ENCODE results near the gene KCTD6.

KCTD6 gene

GRCh38 chr3:58537412-58538301, 45.8 kb downstream of the KCTD6 start:
- Histone ChIP-seq H3K9ac (ENCODE audit: low read depth, low read length) (peak overlapping the region; percentile 81), H3K4me2 (ENCODE audit: low read length) (no peak overlapping the region), H3K4me1 (ENCODE audit: control insufficient read depth, insufficient read depth, low read length) (peaks cover 19% of the 10 kb centered on the region), H3K36me3 (ENCODE audit: insufficient read depth, low read length) (no peaks in the 10 kb centered on the region), H3K4me3 (ENCODE audit: low read length) (no peak overlapping the region), H3K9me3 (replicated peaks; ENCODE audit: low read length) (no peaks in the 10 kb centered on the region), H3K27me3 (ENCODE audit: control insufficient read depth, insufficient read depth, low read length) (no peaks in the 10 kb centered on the region)

GRCh38 chr3:58539626-58540025, 47.7 kb downstream of the KCTD6 start:
- H3K9ac ChIP-seq (ENCODE audit: low read depth, low read length): no peak overlapping the region
- no peak overlapping the region for H3K4me3 ChIP-seq (ENCODE audit: low read length)
- H3K9me3 ChIP-seq (replicated peaks; ENCODE audit: low read length): no peaks in the 10 kb centered on the region
- H3K27me3 ChIP-seq (ENCODE audit: control insufficient read depth, insufficient read depth, low read length): peaks cover 4% of the 10 kb centered on the region
- peaks cover 19% of the 10 kb centered on the region for H3K4me1 ChIP-seq (ENCODE audit: control insufficient read depth, insufficient read depth, low read length)
- no peak overlapping the region for H3K4me2 ChIP-seq (ENCODE audit: low read length)
- no peaks in the 10 kb centered on the region for H3K36me3 ChIP-seq (ENCODE audit: insufficient read depth, low read length)

- Histone ChIP-seq H3K4me3 (ENCODE audit: low read length) (no peak overlapping the region), H3K9ac (ENCODE audit: low read depth, low read length) (no peak overlapping the region), H3K36me3 (ENCODE audit: insufficient read depth, low read length) (no peaks in the 10 kb centered on the region), H3K27me3 (ENCODE audit: control insufficient read depth, insufficient read depth, low read length) (peaks cover 4% of the 10 kb centered on the region), H3K4me2 (ENCODE audit: low read length) (no peak overlapping the region), H3K4me1 (ENCODE audit: control insufficient read depth, insufficient read depth, low read length) (peaks cover 19% of the 10 kb centered on the region), H3K9me3 (replicated peaks; ENCODE audit: low read length) (no peaks in the 10 kb centered on the region)
These were observed 48.4 kb downstream of the KCTD6 start for GRCh38 chr3:58540176-58540858.

- Histone ChIP-seq H3K36me3 (ENCODE audit: insufficient read depth, low read length) (no peaks in the 10 kb centered on the region), H3K4me3 (ENCODE audit: low read length) (no peak overlapping the region), H3K9me3 (replicated peaks; ENCODE audit: low read length) (no peaks in the 10 kb centered on the region), H3K4me2 (ENCODE audit: low read length) (no peak overlapping the region), H3K9ac (ENCODE audit: low read depth, low read length) (no peak overlapping the region), H3K4me1 (ENCODE audit: control insufficient read depth, insufficient read depth, low read length) (no peaks in the 10 kb centered on the region), H3K27me3 (ENCODE audit: control insufficient read depth, insufficient read depth, low read length) (peaks cover 4% of the 10 kb centered on the region)
These were observed 52.6 kb downstream of the KCTD6 start for GRCh38 chr3:58544541-58544940.

GRCh38 chr3:58551636-58552180, 59.8 kb downstream of the KCTD6 start:
- Histone ChIP-seq H3K4me2 (ENCODE audit: low read length) (no peak overlapping the region), H3K4me1 (ENCODE audit: control insufficient read depth, insufficient read depth, low read length) (no peaks in the 10 kb centered on the region), H3K9me3 (replicated peaks; ENCODE audit: low read length) (no peaks in the 10 kb centered on the region), H3K4me3 (ENCODE audit: low read length) (no peak overlapping the region), H3K36me3 (ENCODE audit: insufficient read depth, low read length) (no peaks in the 10 kb centered on the region), H3K9ac (ENCODE audit: low read depth, low read length) (no peak overlapping the region), H3K27me3 (ENCODE audit: control insufficient read depth, insufficient read depth, low read length) (peaks cover 5% of the 10 kb centered on the region)

Measured in skeletal muscle satellite cell (primary cell).